22Rv1 (cell line): ENCODE results near the gene OR10H2.

Experiments
- ZFX ChIP-seq: fragments of 450-650 bp; IDR thresholded peaks from 2 replicates; pipeline ENCODE4 v1.6.1; 2017; ENCODE audit warnings: antibody characterized with exemption, borderline replicate concordance
- TF ChIP-seq, protein P1 (sequence below): fragments of 450-650 bp; IDR thresholded peaks from 2 replicates; pipeline ENCODE4 v1.5.1; 2017; ENCODE audit warnings: mild to moderate bottlenecking

- TF ChIP-seq, protein P1, sequence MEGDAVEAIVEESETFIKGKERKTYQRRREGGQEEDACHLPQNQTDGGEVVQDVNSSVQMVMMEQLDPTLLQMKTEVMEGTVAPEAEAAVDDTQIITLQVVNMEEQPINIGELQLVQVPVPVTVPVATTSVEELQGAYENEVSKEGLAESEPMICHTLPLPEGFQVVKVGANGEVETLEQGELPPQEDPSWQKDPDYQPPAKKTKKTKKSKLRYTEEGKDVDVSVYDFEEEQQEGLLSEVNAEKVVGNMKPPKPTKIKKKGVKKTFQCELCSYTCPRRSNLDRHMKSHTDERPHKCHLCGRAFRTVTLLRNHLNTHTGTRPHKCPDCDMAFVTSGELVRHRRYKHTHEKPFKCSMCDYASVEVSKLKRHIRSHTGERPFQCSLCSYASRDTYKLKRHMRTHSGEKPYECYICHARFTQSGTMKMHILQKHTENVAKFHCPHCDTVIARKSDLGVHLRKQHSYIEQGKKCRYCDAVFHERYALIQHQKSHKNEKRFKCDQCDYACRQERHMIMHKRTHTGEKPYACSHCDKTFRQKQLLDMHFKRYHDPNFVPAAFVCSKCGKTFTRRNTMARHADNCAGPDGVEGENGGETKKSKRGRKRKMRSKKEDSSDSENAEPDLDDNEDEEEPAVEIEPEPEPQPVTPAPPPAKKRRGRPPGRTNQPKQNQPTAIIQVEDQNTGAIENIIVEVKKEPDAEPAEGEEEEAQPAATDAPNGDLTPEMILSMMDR: no peak
- no peak for TF ChIP-seq ZFX
Observed at GRCh38 chr19:15775249-15775648, 47.4 kb downstream of the OR10H2 start.
